H1 (cell line): Measurements from ENCODE around the gene NADK2. TPM values are rescaled to one million over a fixed set of nuclear protein-coding genes. Genes with fewer than 3 reads are reported as not detected.

Experiments used
- CTCF ChIA-PET: fragments of 300-600 bp; sonication (Branson Sonifier 250); formaldehyde crosslinking; loops from one replicate; lab custom pipeline; 2021; ENCODE audit not compliant: partially characterized antibody; lab: Charles Lee
- POLR2A ChIA-PET: fragments of 300-600 bp; sonication (Branson Sonifier 250); formaldehyde crosslinking; loops from one replicate; lab custom pipeline; 2021; ENCODE audit warnings: inconsistent platforms; ENCODE audit not compliant: partially characterized antibody; lab: Charles Lee
- DNase-seq, 2 experiments: peaks; one replicate each; pipeline versions ENCODE4 v3.0.0 to v3.0.0-alpha.2; 2010 to 2022; ENCODE audit warnings: low spot score in 2 of 2, low read depth in 1 of 2, mixed read lengths in 1 of 2
- FAIRE-seq: peaks from 2 replicates; lab custom pipeline; 2011; peaks lifted over from hg19 to GRCh38; lab: Jason Lieb, UNC
- H2AFZ ChIP-seq: 2 replicates; pipeline ENCODE4 v1.8.1; 2012; ENCODE audit warnings: low read length, inconsistent platforms
- H2AK5ac ChIP-seq: 2 replicates; pipeline ENCODE4 v1.6.1; 2013; ENCODE audit warnings: low read depth, low read length
- H2BK120ac ChIP-seq: replicated peaks from 2 replicates; pipeline ENCODE3; 2013; ENCODE audit warnings: low read depth, low read length, inconsistent platforms
- H2BK12ac ChIP-seq: 2 replicates; pipeline ENCODE4 v1.6.1; 2013; ENCODE audit warnings: low read depth, low read length
- H2BK15ac ChIP-seq: 2 replicates; pipeline ENCODE4 v1.6.1; 2013; ENCODE audit warnings: low read length
- H2BK20ac ChIP-seq: 2 replicates; pipeline ENCODE4 v1.6.1; 2013; ENCODE audit warnings: low read length
- H2BK5ac ChIP-seq: 2 replicates; pipeline ENCODE4 v1.6.1; 2013; ENCODE audit warnings: low read depth, low read length
- H3K14ac ChIP-seq: 2 replicates; pipeline ENCODE4 v1.6.1; 2013; ENCODE audit warnings: inconsistent platforms; ENCODE audit not compliant: insufficient read length
- H3K18ac ChIP-seq: 2 replicates; pipeline ENCODE4 v1.6.1; 2013; ENCODE audit warnings: low read length; ENCODE audit errors: extremely low read depth
- H3K23ac ChIP-seq: 2 replicates; pipeline ENCODE4 v1.6.1; 2013; ENCODE audit warnings: inconsistent platforms; ENCODE audit not compliant: insufficient read length
- H3K23me2 ChIP-seq: 2 replicates; pipeline ENCODE4 v1.6.1; 2013; ENCODE audit warnings: low read depth, low read length
- H3K27ac ChIP-seq: 2 replicates; pipeline ENCODE4 v1.6.1; 2011; ENCODE audit warnings: low read depth, low read length, inconsistent platforms
- H3K27me3 ChIP-seq, 4 experiments: replicated peaks in 1 of 4; 1 replicate in 1 of 4; 2 replicates in 3 of 4; pipeline versions ENCODE4 v1.6.1 to v1.8.1; 2011 to 2013; ENCODE audit warnings: low read length in 3 of 4, mild to moderate bottlenecking in 3 of 4, inconsistent platforms in 2 of 4, mixed read lengths in 2 of 4, moderate library complexity in 1 of 4; ENCODE audit not compliant: control insufficient read depth in 3 of 4, insufficient read depth in 3 of 4; ENCODE audit errors: extremely low read depth in 1 of 4
- H3K36me3 ChIP-seq, 4 experiments: 2 replicates each; pipeline versions ENCODE4 v1.6.1 to v1.8.1; 2011 to 2013; ENCODE audit warnings: mild to moderate bottlenecking in 4 of 4, low read length in 3 of 4, moderate library complexity in 2 of 4, control low read depth in 1 of 4, inconsistent platforms in 1 of 4; ENCODE audit not compliant: insufficient read depth in 4 of 4, control insufficient read depth in 2 of 4
- H3K4ac ChIP-seq: replicated peaks from 2 replicates; pipeline ENCODE3; 2013; ENCODE audit warnings: low read length, low read depth, mixed read lengths, inconsistent platforms; ENCODE audit not compliant: insufficient read length
- H3K4me1 ChIP-seq, 4 experiments: replicated peaks in 1 of 4; 1 replicate in 1 of 4; 2 replicates in 3 of 4; pipeline versions ENCODE4 v1.6.1 to v1.8.1; 2011 to 2013; ENCODE audit warnings: low read length in 3 of 4, inconsistent platforms in 2 of 4, mixed read lengths in 1 of 4; ENCODE audit not compliant: insufficient read depth in 4 of 4, control insufficient read depth in 3 of 4
- H3K4me2 ChIP-seq, 2 experiments: 2 replicates each; pipeline versions ENCODE4 v1.6.1 to v1.8.1; 2011 to 2013; ENCODE audit warnings: low read depth in 2 of 2, low read length in 2 of 2, control low read depth in 1 of 2, inconsistent platforms in 1 of 2, mild to moderate bottlenecking in 1 of 2; ENCODE audit not compliant: insufficient read depth in 1 of 2
- H3K4me3 ChIP-seq, 4 experiments: fragments of 200-600, 300-600 bp in 1 of 4; sonication (generic), shearing (Covaris generic), sonication (Bioruptor Twin) in 1 of 4; 2 replicates each; pipeline versions ENCODE4 v1.5.1 to v1.8.1; 2011 to 2016; ENCODE audit warnings: low read length in 4 of 4, low read depth in 3 of 4, control low read depth in 2 of 4, inconsistent platforms in 2 of 4, mild to moderate bottlenecking in 2 of 4, mixed read lengths in 1 of 4, moderate library complexity in 1 of 4; ENCODE audit not compliant: insufficient read depth in 2 of 4; ENCODE audit errors: extremely low read depth in 1 of 4
- H3K56ac ChIP-seq: replicated peaks from 2 replicates; pipeline ENCODE3; 2013; ENCODE audit warnings: low read depth, mild to moderate bottlenecking, mixed read lengths, low read length, inconsistent platforms; ENCODE audit not compliant: insufficient read length
- H3K79me1 ChIP-seq: 2 replicates; pipeline ENCODE4 v1.6.1; 2013; ENCODE audit warnings: low read depth, low read length, control low read depth
- H3K79me2 ChIP-seq, 2 experiments: 2 replicates each; pipeline versions ENCODE4 v1.6.1 to v1.8.1; 2012 to 2013; ENCODE audit warnings: low read length in 2 of 2, mild to moderate bottlenecking in 2 of 2, inconsistent platforms in 1 of 2; ENCODE audit not compliant: insufficient read depth in 2 of 2, control insufficient read depth in 1 of 2
- H3K9ac ChIP-seq, 4 experiments: replicated peaks in 1 of 4; 1 replicate in 1 of 4; 2 replicates in 3 of 4; pipeline versions ENCODE4 v1.6.1 to v1.8.1; 2011 to 2013; ENCODE audit warnings: low read depth in 3 of 4, low read length in 3 of 4, control low read depth in 2 of 4, mild to moderate bottlenecking in 2 of 4, moderate library complexity in 2 of 4, inconsistent platforms in 1 of 4; ENCODE audit errors: extremely low read depth in 1 of 4
- H3K9me3 ChIP-seq, 2 experiments: 2 replicates each; pipeline versions ENCODE4 v1.6.1 to v1.8.1; 2012 to 2013; ENCODE audit warnings: mild to moderate bottlenecking in 2 of 2, moderate library complexity in 2 of 2, control low read depth in 1 of 2, inconsistent platforms in 1 of 2, low read depth in 1 of 2, low read length in 1 of 2, mixed read lengths in 1 of 2; ENCODE audit not compliant: insufficient read depth in 2 of 2
- H4K20me1 ChIP-seq, 2 experiments: replicated peaks in 1 of 2; 2 replicates each; pipeline versions ENCODE3 to v1.8.1; 2011 to 2013; ENCODE audit warnings: inconsistent platforms in 2 of 2, low read length in 2 of 2, mild to moderate bottlenecking in 1 of 2; ENCODE audit not compliant: insufficient read depth in 2 of 2, control insufficient read depth in 1 of 2
- H4K5ac ChIP-seq: 2 replicates; pipeline ENCODE4 v1.6.1; 2013; ENCODE audit warnings: low read length, low read depth, mixed read lengths, inconsistent platforms; ENCODE audit not compliant: insufficient read length
- H4K8ac ChIP-seq: 2 replicates; pipeline ENCODE4 v1.8.0; 2013; ENCODE audit warnings: mild to moderate bottlenecking, moderate library complexity, low read length, inconsistent platforms; ENCODE audit not compliant: insufficient read depth; ENCODE audit errors: extremely low read depth
- H4K91ac ChIP-seq: replicated peaks from 2 replicates; pipeline ENCODE3; 2013; ENCODE audit warnings: low read length, mixed read lengths, inconsistent platforms; ENCODE audit not compliant: insufficient read length
- E2F6 ChIP-seq: IDR thresholded peaks from 2 replicates; pipeline ENCODE4 v1.6.1; 2012; ENCODE audit warnings: inconsistent platforms
- FOSL1 ChIP-seq: IDR thresholded peaks from 2 replicates; pipeline ENCODE4 v1.6.1; 2011; ENCODE audit warnings: mild to moderate bottlenecking, low read depth, low read length, moderate library complexity; ENCODE audit not compliant: insufficient read depth
- GTF2F1 ChIP-seq: IDR thresholded peaks from 2 replicates; pipeline ENCODE4 v1.6.1; 2012; ENCODE audit warnings: low read depth, low read length, improper control_type of control experiment, borderline replicate concordance
- JUND ChIP-seq: IDR thresholded peaks from 2 replicates; pipeline ENCODE4 v1.6.1; 2011; ENCODE audit warnings: mild to moderate bottlenecking, improper control_type of control experiment, low read length
- NANOG ChIP-seq: IDR thresholded peaks from 2 replicates; pipeline ENCODE4 v1.6.1; 2011; ENCODE audit warnings: low read length, low read depth, mild to moderate bottlenecking, inconsistent platforms; ENCODE audit not compliant: insufficient read depth, poor library complexity, severe bottlenecking
- NRF1 ChIP-seq: IDR thresholded peaks from 2 replicates; pipeline ENCODE4 v1.6.1; 2011; ENCODE audit warnings: mild to moderate bottlenecking, low read depth, low read length, improper control_type of control experiment
- RAD21 ChIP-seq, 2 experiments: IDR thresholded peaks in 1 of 2; conservative IDR thresholded peaks in 1 of 2; 2 replicates each; pipeline ENCODE4 v1.6.1; 2011; ENCODE audit warnings: low read depth in 2 of 2, low read length in 2 of 2, improper control_type of control experiment in 1 of 2, inconsistent platforms in 1 of 2, mild to moderate bottlenecking in 1 of 2, moderate library complexity in 1 of 2
- RBBP5 ChIP-seq: IDR thresholded peaks from 2 replicates; pipeline ENCODE4 v1.7.1; 2012; ENCODE audit warnings: low read depth, mild to moderate bottlenecking, inconsistent platforms, low read length, moderate library complexity, borderline replicate concordance
- SP4 ChIP-seq: IDR thresholded peaks from 2 replicates; pipeline ENCODE4 v1.6.1; 2012; ENCODE audit warnings: low read length, inconsistent platforms
- WGBS, 2 experiments: shearing (Covaris generic) in 1 of 2; methylation state at CpG; one replicate each; pipeline versions ENCODE4 v1.1.6 to v1.1.7; 2013 to 2015; ENCODE audit warnings: low lambda C conversion rate in 2 of 2, mixed read lengths in 2 of 2, inconsistent platforms in 1 of 2, low coverage in 1 of 2, missing lambda C conversion rate in 1 of 2; ENCODE audit not compliant: insufficient replicate concordance in 2 of 2, insufficient coverage in 1 of 2, insufficient read length in 1 of 2; ENCODE audit errors: extremely low coverage in 1 of 2, missing lambda C conversion rate in 1 of 2; 5-methylcytosine and 5-hydroxymethylcytosine counted together
- polyA plus RNA-seq, 7 experiments: library from polyadenylated mRNA; depleted of rRNA in 3 of 7; stranded (reverse) in 5 of 7; unstranded in 2 of 7; fragments of >200 nt in 5 of 7; fragments of 200-250 nt in 2 of 7; gene quantifications; 1 replicate in 5 of 7; 2 replicates in 1 of 7; 4 replicates in 1 of 7; pipeline versions ENCODE4 v1.2.1 to v1.2.3, GENCODE V29; 2011 to 2013; ENCODE audit warnings: missing spikeins in 2 of 7, mixed read lengths in 2 of 7
- total RNA-seq: library from RNA; stranded (reverse); fragmentation: NEBNext Ultra II Directional; extraction: Animal tissue kit (Norgen Biotek cat#: 25700); gene quantifications from 2 replicates; pipeline ENCODE4 v1.2.1, GENCODE V29; 2021
- TF ChIP-seq, protein P1 (sequence below): IDR thresholded peaks from 2 replicates; pipeline ENCODE4 v1.6.1; 2012; ENCODE audit warnings: low read length, inconsistent platforms

Gene NADK2
- total and polyA plus RNA-seq, 2 of the 8 experiments (the other 6 are each of a cell fraction or from before 2014, with no cell fraction given) = 3.4 to 16.1 TPM

- Histone ChIP-seq H4K20me1 (no peaks in the 10 kb centered on the region), H3K27me3 (no peaks in the 10 kb centered on the region), H3K4ac (no peak overlapping the region), H3K18ac (no peak overlapping the region), H4K8ac (no peak overlapping the region), H2AK5ac (no peak overlapping the region), H2BK20ac (no peak overlapping the region), H3K27ac (no peak overlapping the region), H2AFZ (no peak overlapping the region), H3K14ac (no peak overlapping the region), H3K36me3 (peaks cover 15 to 85% (median 51%) of the 10 kb centered on the region in 4 experiments), H4K91ac (no peak overlapping the region), H3K23me2 (no peaks in the 10 kb centered on the region), H3K79me2 (no peaks in the 10 kb centered on the region), H4K5ac (no peak overlapping the region), H3K9ac (no peak overlapping the region), H3K4me3 (no peak overlapping the region), H3K56ac (no peak overlapping the region), H2BK120ac (no peak overlapping the region), H2BK15ac (no peak overlapping the region), H3K4me1 (no peaks in the 10 kb centered on the region), H2BK12ac (no peak overlapping the region), H3K9me3 (no peaks in the 10 kb centered on the region), H3K4me2 (no peak overlapping the region), H3K79me1 (no peaks in the 10 kb centered on the region), H3K23ac (no peak overlapping the region), H2BK5ac (no peak overlapping the region)
- 97% methylated on average over 5 of the region's 5 CpGs; no CpG with 5 or more reads in 1 of the 2 experiments for WGBS, 2 experiments
- CTCF ChIA-PET = interaction anchor here (1.0 to 2.1 kb wide), 3 partner anchors 10 to 208 kb away, joined by 3 to 6 read pairs (median 3); no protein-coding TSS in a partner anchor
- POLR2A ChIA-PET = no interaction called here
- FAIRE-seq (no peak), DNase-seq (no peak)
- TF ChIP-seq E2F6 (no peak), NANOG (no peak), RAD21 (IDR thresholded peaks at IDR 0.05 in 1 of 2, conservative IDR thresholded peaks at IDR 0.05 in 1 of 2; ENCODE audit: low read depth in 2 of 2, low read length in 2 of 2) (no peak), NRF1 (no peak), JUND (no peak), RBBP5 (no peak), GTF2F1 (no peak), SP4 (no peak), FOSL1 (no peak)
- TF ChIP-seq, protein P1, sequence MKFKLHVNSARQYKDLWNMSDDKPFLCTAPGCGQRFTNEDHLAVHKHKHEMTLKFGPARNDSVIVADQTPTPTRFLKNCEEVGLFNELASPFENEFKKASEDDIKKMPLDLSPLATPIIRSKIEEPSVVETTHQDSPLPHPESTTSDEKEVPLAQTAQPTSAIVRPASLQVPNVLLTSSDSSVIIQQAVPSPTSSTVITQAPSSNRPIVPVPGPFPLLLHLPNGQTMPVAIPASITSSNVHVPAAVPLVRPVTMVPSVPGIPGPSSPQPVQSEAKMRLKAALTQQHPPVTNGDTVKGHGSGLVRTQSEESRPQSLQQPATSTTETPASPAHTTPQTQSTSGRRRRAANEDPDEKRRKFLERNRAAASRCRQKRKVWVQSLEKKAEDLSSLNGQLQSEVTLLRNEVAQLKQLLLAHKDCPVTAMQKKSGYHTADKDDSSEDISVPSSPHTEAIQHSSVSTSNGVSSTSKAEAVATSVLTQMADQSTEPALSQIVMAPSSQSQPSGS = no peak
Measured at GRCh38 chr5:36170832-36171424, 70.8 kb downstream of the NADK2 start.
